ENCODE results near the gene GBE1.

The GBE1 gene

GRCh38 chr3:81601707-81602305 is 159.6 kb downstream of the GBE1 start:
- DNase-seq = no peak

- DNase-seq = no peak
These were observed 169.3 kb downstream of the GBE1 start for GRCh38 chr3:81592101-81592500.

GRCh38 chr3:81585937-81586336 is 175.5 kb downstream of the GBE1 start:
- no peak for DNase-seq

- DNase-seq = peak; percentile 9
These were observed 176.4 kb downstream of the GBE1 start for GRCh38 chr3:81585056-81585455.

- DNase-seq = peak; percentile 49
These were observed 179.4 kb downstream of the GBE1 start for GRCh38 chr3:81581966-81582599.

- no peak for DNase-seq
These were observed 181.1 kb downstream of the GBE1 start for GRCh38 chr3:81580355-81580754.

GRCh38 chr3:81579744-81580143 is 181.7 kb downstream of the GBE1 start:
- DNase-seq = no peak

- DNase-seq = no peak
These were observed 189.2 kb downstream of the GBE1 start for GRCh38 chr3:81572201-81572756.

GRCh38 chr3:81568378-81568777 is 193.1 kb downstream of the GBE1 start:
- no peak for DNase-seq

- no peak for DNase-seq
These were observed 196.4 kb downstream of the GBE1 start for GRCh38 chr3:81565041-81565440.

GRCh38 chr3:81558106-81558505 is 203.3 kb downstream of the GBE1 start:
- DNase-seq = no peak

GRCh38 chr3:81554801-81555200 is 206.6 kb downstream of the GBE1 start:
- no peak for DNase-seq

GRCh38 chr3:81554388-81554787 is 207.1 kb downstream of the GBE1 start:
- DNase-seq = no peak

- DNase-seq = peak; percentile 9
These were observed 211.0 kb downstream of the GBE1 start for GRCh38 chr3:81550415-81550814.

GRCh38 chr3:81549831-81550230 is 211.6 kb downstream of the GBE1 start:
- no peak for DNase-seq

GRCh38 chr3:81549388-81549787 is 212.1 kb downstream of the GBE1 start:
- peak; percentile 90 for DNase-seq

GRCh38 chr3:81545572-81545971 is 215.9 kb downstream of the GBE1 start:
- no peak for DNase-seq

- no peak for DNase-seq
These were observed 217.1 kb downstream of the GBE1 start for GRCh38 chr3:81544385-81544784.

- no peak for DNase-seq
These were observed 220.7 kb downstream of the GBE1 start for GRCh38 chr3:81540787-81541186.

GRCh38 chr3:81531846-81532245 is 229.6 kb downstream of the GBE1 start:
- DNase-seq = no peak

- no peak for DNase-seq
These were observed 230.2 kb downstream of the GBE1 start for GRCh38 chr3:81531263-81531662.

- no peak for DNase-seq
These were observed 231.1 kb downstream of the GBE1 start for GRCh38 chr3:81530180-81530939.

GRCh38 chr3:81521855-81522254 is 239.6 kb downstream of the GBE1 start:
- DNase-seq = no peak

GRCh38 chr3:81518945-81519344 is 242.5 kb downstream of the GBE1 start:
- no peak for DNase-seq
